Stimulated activated CD8-positive, alpha-beta memory T cell treated with anti-CD3 and anti-CD28 coated beads, Interleukin-7, amount 100 ng/mL, for 1 hour (primary cell): ENCODE data around the gene SMARCA2.
A peak's percentile ranks its signal among the peaks of the same experiment; 100 is the strongest.

Experiments
- DNase-seq, 2 donors: peaks; one replicate each; pipeline ENCODE4 v3.0.0-alpha.2; 2020; ENCODE audit warnings: low read depth in 2 of 2

SMARCA2 gene

GRCh38 chr9:2039294-2040180, 24.4 kb downstream of the SMARCA2 start:
- no peak for DNase-seq

GRCh38 chr9:2040828-2041227, 25.7 kb downstream of the SMARCA2 start:
- no peak for DNase-seq

- DNase-seq = no peak
Measured at GRCh38 chr9:2041736-2042135, 26.6 kb downstream of the SMARCA2 start.

- DNase-seq = no peak
Measured at GRCh38 chr9:2043243-2043642, 28.1 kb downstream of the SMARCA2 start.

GRCh38 chr9:2043881-2044462, 28.8 kb downstream of the SMARCA2 start:
- no peak for DNase-seq

GRCh38 chr9:2047144-2047671, 32.1 kb downstream of the SMARCA2 start:
- no peak for DNase-seq

- DNase-seq = no peak
Measured at GRCh38 chr9:2047916-2048315, 32.8 kb downstream of the SMARCA2 start.

GRCh38 chr9:2050236-2050635, 35.1 kb downstream of the SMARCA2 start:
- DNase-seq = no peak

GRCh38 chr9:2053883-2054845, 39.0 kb downstream of the SMARCA2 start:
- DNase-seq = peak; percentile 22 to 32

- no peak for DNase-seq
Measured at GRCh38 chr9:2055203-2055658, 40.1 kb downstream of the SMARCA2 start.

- DNase-seq = no peak
Measured at GRCh38 chr9:2059274-2059929, 44.3 kb downstream of the SMARCA2 start.

- no peak for DNase-seq
Measured at GRCh38 chr9:2060424-2060823, 45.3 kb downstream of the SMARCA2 start.

- no peak for DNase-seq
Measured at GRCh38 chr9:2065704-2066103, 50.6 kb downstream of the SMARCA2 start.

- no peak for DNase-seq
Measured at GRCh38 chr9:2066312-2067273, 51.4 kb downstream of the SMARCA2 start.

- DNase-seq = no peak
Measured at GRCh38 chr9:2072752-2073405, 57.7 kb downstream of the SMARCA2 start.

- DNase-seq = no peak
Measured at GRCh38 chr9:2082772-2083171, 67.6 kb downstream of the SMARCA2 start.

GRCh38 chr9:2083479-2083878, 68.3 kb downstream of the SMARCA2 start:
- DNase-seq = no peak

GRCh38 chr9:2085716-2086115, 70.6 kb downstream of the SMARCA2 start:
- DNase-seq = no peak

- no peak for DNase-seq
Measured at GRCh38 chr9:2086116-2086515, 71.0 kb downstream of the SMARCA2 start.

GRCh38 chr9:2086971-2087370, 71.8 kb downstream of the SMARCA2 start:
- DNase-seq = no peak
